UCSD-AML1 (cell line): ENCODE results near the gene GRK1.
"Not testable (repeated sequence)": the region's sequence is repeated elsewhere in the genome, so short reads cannot be mapped to it uniquely, and the experiment has no call there.

Experiments
- DNase-seq: peaks from one replicate; lab custom pipeline; 2025; ENCODE audit not compliant: unreplicated experiment; lab: John Stamatoyannopoulos, UW

GRK1 gene

DNA sequence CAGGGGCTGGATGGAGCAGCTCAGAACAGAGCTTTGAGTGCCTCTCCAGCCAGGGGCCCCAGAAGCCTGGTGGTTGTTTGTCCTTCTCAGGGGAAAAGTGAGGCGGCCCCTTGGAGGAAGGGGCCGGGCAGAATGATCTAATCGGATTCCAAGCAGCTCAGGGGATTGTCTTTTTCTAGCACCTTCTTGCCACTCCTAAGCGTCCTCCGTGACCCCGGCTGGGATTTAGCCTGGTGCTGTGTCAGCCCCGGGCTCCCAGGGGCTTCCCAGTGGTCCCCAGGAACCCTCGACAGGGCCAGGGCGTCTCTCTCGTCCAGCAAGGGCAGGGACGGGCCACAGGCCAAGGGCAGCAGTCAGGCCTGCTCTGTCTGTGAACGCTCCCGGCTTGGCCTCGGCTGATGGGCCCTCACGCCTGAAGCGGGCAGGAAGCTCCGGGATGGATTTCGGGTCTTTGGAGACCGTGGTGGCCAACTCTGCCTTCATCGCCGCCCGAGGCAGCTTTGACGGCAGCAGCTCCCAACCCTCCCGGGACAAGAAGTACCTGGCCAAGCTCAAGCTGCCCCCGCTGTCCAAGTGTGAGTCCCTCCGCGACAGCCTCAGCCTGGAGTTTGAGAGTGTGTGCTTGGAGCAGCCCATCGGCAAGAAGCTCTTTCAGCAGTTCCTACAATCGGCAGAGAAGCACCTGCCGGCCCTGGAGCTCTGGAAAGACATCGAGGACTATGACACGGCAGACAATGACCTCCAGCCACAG is at the start of gene GRK1:
TSS of gene GRK1 (plus strand) at position 269 of the 751 bp plus-strand sequence. CDS start at position 437, 168 bp downstream.
- DNase-seq, result no peak

DNA sequence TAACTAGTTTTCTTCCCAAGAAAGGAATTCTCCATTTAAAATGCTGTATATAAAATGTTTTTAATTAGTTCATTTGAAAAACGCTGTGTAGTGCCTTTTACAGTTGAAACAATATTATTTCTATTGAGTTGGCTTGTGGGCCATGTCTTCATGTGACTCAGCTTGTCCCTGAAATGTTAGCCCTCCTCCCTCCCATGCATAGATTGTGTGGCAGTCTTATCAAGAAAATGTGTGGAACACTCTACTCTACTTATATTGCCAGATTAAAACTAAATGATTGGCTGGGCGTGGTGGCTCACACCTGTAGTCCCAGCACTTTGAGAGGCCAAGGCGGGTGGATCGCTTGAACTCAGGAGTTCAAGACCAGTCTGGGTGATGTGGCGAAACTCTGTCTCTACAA is 49.1 kb upstream of the GRK1 start:
- DNase-seq, result no peak

DNA sequence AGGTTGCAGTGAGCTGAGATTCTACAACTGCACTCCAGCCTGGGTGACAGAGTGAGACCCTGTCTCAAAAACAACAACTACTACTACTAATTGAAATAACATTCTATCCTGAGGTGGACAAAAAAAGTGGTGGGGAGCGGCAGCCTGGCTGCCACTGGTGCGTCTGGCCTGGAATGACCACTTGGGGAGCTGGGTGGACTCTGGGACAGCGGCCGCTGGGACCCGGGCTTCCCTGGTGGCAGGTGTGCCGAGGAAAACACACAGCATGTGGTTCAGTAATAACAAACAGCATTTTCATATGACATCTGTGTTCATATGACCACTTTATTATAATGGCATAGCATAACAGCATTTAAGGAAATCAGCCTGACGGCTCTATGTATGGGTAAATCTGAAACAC is 48.6 kb upstream of the GRK1 start:
- no peak for DNase-seq

DNA sequence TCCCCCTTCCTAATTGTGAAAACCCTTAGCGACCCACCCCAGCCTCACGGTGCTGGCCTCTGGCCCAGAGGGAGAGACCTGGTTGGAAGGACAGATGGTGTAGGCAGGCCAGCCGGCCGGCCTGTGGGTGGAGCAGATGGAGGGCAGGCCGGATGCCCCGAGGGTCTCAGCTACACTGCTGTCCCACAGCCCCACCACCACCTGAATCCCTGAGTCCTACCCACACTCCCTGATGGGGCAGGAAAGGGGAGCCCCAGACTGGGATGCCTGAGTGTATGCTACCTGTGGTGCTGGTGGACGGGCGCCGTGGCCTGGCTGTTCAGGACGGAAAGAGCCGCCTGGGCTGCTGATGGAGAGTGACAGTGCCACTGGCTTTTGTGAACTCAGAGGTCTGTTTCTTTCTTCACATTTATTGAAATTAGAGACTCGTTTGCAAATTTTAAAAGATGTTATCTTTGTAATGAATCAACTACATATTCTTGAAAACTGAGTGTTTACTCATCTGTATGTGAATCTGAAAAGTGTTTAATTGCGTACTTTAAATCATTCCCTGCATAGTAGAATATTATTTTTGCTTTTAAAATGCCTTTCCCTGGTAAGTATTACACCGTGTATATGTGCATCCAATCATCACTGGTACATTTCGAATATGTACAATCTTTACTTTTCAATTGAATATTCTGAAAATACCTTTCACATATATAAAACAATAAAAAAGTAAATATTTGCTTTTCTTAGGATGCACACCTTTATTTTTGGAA is 46.8 kb upstream of the GRK1 start:
- DNase-seq, result no peak

DNA sequence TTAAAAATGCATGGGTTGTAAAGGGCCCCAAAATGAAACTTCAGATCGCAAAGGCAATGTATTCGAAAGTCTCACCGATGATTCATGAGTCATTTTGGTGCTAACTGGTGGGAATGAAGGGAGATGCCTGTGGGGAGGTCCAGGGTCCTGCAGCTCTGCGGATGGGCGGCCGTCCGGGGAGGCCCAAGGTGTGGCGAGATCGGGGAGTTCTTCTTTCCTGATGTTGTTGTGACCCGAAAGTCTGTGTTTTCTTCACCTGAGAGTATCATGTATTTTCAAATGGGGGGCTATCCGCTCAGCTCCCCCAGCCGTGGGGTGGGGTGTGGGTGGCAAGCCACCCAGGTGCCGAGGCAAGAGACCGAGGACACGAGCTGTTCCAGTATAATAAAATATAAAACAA is 46.0 kb upstream of the GRK1 start:
- no peak for DNase-seq

DNA sequence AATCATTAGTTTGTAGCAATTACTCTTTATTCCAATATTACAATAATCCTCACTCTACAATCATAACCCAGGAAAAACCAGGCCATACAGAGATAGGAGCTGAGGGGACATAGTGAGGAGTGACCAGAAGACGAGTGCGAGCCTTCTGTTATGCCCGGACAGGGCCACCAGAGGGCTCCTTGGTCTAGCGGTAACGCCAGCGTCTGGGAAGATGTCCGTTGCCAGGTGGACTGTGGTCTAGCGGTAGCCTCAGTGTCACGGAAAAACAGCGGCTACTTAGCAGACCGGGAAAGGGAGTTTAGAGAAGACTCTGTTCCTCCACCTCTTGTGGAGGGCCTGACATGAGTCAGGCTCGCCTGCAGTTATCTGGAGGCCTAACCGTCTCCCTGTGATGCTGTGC is 45.5 kb upstream of the GRK1 start:
- DNase-seq, result not testable (repeated sequence)

DNA sequence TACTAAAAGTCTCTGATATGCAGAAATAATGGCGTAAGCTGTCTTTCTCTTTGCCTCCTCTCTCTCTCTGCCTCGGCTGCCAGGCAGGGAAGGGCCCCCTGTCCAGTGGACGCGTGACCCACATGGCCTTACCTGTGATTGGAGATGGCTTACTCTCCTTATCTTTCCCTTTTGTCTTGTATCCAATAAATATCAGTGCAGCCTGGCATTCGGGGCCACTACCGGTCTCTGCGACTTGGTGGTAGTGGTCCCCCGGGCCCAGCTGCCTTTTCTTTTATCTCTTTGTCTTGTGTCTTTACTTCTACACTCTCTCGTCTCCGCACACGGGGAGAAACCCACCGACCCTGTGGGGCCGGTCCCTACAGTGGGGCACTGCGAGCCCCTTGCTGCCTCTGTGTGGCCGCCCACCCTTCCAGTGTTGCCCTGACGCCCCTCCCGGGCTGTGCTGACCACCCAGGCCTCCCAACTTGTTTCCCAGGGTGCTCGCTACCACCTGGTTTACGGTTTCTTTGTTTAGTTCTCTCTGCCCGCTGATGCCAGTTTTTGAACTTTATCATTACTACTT is 45.0 kb upstream of the GRK1 start:
- not testable (repeated sequence) for DNase-seq

DNA sequence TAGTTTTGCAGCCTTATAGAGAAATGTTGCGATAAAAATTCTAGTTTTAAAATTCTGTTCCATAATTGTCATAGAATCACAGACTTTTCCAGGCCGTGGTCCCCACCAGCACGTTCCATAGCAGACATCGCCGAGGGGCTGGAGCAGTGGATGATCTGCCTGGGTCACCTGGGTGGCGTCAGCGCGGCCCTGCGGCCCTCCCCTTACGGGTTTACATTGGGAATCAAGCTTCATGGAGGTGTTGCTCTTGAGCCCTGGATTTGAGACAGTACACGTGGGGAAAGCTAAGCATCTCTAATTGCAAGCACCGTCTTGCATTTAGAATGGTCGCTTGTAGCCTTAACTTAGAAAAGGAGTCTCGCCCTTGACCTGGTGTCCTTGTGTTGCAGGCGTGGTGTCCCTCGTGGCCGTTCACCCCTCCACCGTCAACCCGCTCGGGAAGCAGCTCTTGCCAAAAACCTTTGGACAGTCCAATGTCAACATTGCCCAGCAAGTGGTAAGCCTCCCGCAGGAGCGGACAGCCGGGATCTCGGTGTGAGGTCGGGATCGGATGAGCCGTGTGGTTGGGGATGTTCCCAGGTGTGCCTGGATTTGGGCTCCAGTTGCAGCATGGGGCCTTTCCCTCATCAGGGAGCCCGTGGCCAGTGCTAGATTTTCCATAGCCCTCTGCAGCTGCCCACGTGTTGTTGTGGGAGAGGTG is 44.1 kb upstream of the GRK1 start:
- no peak for DNase-seq

DNA sequence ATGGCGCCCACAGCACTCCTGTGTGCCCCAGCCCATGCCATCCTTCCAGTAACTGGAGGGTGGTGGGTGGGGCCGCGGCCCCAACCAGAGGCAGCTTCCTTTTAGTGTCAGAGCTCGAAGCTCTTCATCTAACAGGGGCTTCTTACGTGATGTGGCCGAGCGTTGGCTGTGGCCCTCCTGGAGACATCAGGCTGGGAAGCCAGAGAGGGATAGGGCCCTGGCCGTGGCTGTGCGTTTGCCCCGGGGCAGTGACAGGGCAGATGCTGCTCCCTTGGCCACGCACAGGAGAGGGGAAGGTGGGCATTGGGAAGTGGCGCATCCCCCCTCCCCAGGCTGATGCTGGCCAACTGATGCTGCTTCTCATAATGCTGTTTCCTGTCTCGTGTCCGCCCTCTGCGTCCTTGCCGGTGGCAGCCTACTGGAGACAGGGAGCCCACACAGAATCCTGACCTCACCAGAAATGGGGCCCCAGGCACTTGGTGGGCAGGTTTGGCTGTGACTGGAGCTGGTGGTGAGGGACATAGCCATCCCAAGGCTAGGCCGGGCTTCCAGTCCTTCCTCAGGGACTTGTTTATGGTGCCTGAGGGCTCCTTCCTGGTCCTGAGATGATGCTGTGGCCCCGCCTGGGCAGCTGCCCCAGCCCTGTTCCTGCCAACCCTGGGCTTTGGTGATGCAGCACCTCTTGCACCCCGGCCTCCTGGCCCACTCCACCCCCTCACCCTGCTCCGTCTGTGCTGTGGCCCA is 43.4 kb upstream of the GRK1 start:
- no peak for DNase-seq

DNA sequence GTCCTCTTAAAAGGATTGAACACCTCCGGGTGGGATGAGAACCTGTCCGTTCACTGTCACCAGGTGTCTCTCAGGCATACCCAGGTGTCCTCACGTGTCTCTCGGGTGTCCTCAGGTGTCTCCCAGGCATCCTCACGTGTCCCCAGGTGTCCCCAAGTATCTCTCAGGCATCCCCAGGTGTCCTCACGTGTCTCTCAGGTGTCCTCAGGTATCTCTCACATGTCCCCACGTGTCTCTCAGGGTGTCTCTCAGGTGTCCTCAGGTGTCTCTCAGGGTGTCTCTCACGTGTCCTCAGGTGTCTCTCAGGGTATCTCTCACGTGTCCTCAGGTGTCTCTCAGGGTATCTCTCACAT is 42.8 kb upstream of the GRK1 start:
- DNase-seq, result no peak

DNA sequence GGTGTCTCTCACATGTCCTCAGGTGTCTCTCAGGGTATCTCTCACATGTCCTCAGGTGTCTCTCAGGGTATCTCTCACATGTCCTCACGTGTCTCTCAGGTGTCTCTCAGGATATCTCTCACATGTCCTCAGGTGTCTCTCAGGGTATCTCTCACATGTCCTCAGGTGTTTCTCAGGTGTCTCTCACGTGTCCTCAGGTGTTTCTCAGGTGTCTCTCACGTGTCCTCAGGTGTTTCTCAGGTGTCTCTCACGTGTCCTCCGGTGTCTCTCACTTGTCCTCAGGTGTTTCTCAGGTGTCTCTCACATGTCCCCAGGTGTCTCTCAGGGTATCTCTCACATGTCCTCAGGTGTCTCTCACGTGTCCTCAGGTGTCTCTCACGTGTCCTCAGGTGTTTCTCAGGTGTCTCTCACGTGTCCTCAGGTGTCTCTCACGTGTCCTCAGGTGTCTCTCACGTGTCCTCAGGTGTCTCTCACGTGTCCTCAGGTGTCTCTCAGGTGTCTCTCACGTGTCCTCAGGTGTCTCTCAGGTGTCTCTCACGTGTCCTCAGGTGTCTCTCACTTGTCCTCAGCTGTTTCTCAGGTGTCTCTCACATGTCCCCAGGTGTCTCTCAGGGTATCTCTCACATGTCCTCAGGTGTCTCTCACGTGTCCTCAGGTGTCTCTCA is 42.2 kb upstream of the GRK1 start:
- not testable (repeated sequence) for DNase-seq

DNA sequence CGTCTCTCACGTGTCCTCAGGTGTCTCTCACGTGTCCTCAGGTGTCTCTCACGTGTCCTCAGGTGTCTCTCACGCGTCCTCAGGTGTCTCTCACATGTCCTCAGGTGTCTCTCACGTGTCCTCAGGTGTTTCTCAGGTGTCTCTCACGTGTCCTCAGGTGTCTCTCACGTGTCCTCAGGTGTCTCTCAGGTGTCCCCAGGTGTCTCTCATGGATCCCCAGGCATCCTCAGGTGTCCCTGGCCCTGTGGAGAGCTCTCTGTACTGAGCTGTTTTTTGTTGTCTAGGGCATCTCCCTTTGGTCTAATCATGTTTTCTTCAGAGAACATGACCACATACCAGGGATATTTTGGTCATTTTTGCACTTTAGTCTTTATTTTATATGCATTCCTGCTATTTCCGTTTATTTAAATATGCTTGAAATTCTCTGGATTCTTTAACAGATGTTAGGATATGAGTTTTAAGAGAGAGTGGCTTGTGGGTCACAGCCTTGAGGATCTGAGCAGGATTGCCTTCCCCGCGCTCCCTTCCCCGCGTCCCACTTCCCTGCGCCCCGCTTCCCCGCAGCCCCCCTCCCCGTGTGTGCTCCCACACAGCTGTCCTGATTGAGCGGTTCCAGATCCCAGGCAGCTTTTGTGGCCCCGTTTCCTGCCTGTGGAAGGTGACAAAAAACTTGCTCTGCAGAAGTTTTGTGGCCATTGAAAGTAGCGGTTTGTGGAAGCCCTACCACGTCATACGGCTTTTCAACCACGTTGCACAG is 40.9 kb upstream of the GRK1 start:
- no peak for DNase-seq

DNA sequence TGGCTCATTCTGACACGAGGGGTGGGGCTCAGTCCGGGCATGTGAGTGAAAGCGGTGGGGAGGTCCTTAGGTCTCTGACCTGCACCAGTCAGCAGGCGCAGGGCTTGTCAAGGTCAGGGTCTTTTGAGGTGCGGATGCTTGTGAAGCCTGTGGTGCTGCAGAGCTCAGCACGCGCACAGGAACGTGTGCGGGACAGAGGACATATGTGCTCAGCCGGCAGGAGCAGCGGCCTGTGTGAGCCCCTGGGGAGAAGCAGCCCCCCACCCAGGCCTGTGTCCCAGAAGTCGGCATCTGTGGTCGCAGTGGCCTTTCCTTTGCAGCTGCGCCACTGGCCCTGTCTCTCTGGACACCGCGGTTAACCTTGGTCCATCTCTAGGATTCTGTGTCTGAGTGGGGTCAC is 39.9 kb upstream of the GRK1 start:
- DNase-seq, result no peak

DNA sequence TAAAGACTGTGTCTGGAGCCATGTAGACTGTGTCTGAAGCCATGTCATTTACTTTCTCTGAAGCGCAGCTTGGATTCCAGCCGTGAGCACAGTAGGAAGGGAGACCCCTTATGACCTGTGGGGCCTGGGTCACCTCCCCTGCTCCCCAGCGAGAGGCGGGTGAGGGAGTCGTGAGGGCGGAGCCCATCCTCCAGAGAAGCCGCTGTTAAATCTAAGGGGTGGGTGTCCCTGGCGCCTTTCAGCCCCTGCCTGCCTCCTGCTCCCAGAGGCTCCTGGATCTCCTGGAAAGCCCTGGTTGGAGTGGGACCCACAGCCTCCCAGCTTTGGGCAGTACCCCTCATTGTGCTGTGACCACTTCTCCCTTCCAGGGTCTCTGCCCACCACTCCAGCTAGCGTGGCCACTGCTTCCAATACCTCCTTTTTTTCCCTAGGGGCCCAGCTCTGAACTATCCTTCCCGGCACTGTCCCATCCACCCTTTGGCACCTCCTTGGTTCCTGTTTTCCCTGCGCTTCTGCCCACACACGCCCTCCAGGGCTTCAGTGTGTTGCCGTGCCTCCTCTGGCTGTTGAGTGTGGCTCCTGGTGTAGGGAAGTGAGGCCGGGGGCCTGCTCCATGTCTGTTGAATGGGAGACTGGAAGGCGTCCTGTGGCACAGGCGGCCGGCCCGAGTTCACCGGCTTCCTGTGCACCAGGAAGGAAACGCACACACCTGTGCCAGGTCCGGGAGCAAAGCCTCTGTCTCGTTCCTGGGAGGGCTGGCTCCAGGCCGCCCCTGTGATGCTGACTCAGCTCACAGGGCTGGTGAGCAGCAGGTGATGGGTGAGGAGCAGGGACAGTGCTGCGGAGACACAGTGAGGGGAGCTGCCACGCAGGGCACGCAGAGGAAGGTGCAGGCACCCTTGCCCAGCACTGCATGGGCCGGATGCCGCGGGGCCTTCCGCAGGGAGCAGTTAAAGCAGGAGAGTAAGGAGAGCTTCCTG is 38.4 kb upstream of the GRK1 start:
- DNase-seq, result no peak

DNA sequence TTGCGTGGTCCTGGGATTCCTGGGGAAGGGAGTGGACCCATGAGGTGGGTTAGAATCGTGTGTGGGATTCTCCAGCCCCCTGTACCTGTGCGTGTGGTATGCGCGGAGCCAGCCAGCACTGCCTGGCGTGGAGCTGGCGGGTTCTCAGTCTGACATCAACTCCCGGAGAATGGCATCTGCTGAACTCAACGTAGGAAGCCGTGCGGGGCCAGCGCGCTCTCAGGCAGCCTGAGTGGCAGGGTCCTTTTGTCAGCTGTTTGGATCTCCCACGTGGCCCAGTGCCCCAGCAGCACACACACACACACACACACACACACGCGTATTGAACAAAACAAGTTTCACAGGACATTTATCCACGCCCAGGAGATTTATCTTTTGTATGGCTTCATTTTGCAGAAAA is 37.2 kb upstream of the GRK1 start:
- no peak for DNase-seq

DNA sequence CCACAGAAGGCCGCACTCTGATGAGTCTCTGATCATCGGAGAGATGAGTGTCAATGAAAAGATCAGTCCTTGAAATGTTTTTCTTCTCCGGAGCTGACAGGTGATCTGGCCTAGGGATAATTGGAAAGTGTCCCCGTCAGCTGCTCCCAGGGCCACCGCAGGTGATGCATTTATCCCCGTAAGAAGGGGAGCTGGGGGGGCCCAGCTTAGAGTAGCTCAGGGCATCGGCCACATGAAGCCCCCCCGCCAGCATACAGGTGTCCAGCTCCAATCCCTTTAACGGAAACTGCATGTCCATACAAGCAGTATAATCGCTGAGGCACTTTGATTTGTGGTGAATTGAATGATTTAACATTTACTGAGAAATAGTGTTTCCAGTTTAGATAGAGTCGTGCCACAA is 36.7 kb upstream of the GRK1 start:
- DNase-seq, result no peak

DNA sequence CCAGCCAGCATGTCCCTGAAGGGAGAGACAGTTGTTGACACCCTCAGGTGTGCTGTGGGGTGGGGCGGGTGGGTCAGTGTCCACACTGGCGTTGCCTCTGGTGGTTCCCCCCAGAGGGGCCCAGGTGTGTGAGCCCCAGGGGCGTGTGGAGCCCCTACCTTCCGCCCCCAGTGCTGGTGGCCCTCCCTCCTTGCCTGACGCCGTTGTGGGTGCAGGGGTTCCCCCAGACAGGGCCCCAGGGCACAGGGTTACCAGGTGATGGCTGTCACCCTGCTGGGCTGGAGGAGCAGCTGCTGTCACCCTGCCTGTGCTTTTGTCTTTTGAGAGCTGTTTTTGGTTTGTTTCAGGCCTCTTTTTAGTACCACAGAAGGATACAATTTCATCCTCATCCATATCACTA is 36.2 kb upstream of the GRK1 start:
- no peak for DNase-seq

DNA sequence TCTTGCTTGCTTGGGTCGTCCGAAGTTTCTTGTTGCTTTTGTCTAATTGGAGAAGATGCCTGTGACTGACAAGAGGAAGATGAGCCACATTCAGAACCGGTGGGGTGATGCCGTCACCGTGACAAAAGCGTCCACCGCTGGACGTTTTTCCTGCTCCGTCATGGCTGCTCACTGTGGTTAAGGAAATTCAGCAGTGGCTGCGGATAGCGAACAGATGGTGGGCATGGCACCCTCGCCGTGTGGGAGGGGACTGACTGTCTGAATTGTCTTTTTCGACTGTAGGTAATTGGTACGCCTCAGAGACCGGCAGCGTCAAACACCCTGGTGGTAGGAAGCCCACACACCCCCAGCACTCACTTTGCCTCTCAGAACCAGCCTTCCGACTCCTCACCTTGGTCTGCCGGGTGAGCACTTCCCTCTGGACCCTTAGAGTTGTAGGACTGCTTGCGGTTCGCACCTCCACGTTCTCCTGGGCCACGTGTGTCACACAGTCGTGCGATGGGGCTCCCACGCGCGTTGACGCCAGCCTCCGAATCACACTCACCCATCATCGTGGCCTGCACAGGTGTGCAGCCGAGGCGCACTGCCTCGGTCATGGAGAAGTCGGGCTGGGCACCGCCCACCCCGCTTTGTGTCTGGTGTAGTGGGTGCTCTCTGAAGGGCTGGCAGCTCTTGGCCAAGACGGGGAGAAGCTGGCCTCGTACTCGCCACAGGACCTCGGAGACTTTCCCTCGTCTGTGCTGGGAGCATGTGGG is 35.5 kb upstream of the GRK1 start:
- DNase-seq, result no peak
